GM19397 (cell line): ENCODE measurements around the gene BYSL.

Experiments
- ATAC-seq: cut with Tn5 transposase; IDR thresholded peaks from one replicate; pipeline ENCODE4 v1.9.1; 2021; ENCODE audit warnings: mild to moderate bottlenecking, moderate library complexity; ENCODE audit not compliant: unreplicated experiment

The BYSL gene, protein sequence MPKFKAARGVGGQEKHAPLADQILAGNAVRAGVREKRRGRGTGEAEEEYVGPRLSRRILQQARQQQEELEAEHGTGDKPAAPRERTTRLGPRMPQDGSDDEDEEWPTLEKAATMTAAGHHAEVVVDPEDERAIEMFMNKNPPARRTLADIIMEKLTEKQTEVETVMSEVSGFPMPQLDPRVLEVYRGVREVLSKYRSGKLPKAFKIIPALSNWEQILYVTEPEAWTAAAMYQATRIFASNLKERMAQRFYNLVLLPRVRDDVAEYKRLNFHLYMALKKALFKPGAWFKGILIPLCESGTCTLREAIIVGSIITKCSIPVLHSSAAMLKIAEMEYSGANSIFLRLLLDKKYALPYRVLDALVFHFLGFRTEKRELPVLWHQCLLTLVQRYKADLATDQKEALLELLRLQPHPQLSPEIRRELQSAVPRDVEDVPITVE

DNA sequence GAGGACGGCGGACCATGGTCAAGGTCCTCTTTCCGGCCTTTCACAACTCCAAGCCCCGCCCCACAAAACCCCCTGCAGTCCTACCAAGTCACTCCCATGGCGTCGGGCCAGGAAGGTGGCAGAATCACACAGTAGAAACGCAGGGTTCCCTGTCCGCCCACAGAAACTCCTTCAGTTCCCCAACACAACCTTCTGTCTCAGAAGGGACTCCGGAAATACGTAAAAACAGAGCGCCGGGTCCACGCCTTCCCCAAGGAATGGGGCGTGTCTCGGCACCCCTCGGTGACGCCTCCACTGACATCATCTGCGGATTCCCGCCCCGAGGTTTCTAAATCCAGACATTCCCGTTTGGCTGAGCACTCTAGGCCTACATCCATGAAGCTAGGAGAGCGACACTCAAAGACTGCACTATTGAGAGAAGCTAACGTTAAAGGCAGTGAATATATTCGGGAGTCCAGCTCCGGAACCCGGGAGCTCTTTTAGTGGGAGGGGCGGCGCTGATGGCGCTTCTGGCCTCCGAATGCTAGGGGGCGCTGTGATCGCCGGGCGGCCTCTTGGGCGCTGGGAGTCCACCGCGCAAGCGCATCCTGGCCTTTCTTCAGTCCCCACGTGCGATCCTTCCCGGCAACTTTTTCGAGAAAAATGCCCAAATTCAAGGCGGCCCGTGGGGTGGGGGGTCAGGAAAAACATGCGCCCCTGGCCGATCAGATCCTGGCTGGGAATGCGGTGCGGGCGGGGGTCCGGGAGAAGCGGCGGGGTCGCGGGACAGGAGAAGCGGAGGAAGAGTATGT is at the start of gene BYSL, which contains the start of gene MED20:
Gene BYSL (plus strand): TSS at position 579 of the 791 bp plus-strand sequence. CDS start 64 bp downstream, at position 643.
Gene MED20 (minus strand): TSS at position 219 of the 791 bp plus-strand sequence. CDS start 121 bp downstream, at position 98.
- peak; percentile 88 for ATAC-seq

DNA sequence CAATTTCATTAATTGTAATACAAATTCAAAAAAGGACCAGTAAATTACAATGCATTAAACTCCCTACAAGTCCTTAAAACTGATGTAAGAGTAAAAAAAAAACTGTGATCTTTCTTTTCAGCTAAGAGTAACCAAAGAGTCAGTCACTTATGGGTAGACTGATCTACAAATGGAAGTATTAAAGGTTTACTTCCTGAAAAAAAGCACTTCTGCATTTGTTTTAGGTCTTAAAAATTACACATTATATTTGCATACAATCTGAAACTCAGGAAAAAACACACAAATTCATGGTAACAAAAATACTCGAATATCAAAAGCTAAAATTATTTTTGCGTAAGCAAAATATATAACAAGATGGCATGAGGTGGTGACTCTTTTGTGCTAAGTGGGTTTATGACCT is 49.6 kb upstream of the BYSL start:
- ATAC-seq: no peak

DNA sequence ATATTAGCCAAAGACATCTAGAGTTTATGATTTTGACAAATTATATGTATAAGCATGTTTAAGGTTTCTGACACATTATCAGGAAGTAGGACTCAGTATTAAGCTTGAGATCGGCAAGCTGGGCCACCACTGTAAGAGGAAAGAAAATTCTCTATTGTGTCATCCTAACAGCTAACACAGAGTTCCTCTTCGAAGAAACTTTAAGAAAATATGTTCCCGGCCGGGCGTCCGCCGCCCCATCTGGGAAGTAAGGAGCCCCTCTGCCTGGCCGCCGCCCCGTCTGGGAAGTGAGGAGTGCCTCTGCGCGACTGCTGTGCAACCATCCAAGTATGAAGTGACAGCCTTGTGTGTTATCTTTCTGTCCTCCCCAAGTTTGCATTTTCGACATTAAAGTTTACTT is 49.2 kb upstream of the BYSL start:
- no peak for ATAC-seq

DNA sequence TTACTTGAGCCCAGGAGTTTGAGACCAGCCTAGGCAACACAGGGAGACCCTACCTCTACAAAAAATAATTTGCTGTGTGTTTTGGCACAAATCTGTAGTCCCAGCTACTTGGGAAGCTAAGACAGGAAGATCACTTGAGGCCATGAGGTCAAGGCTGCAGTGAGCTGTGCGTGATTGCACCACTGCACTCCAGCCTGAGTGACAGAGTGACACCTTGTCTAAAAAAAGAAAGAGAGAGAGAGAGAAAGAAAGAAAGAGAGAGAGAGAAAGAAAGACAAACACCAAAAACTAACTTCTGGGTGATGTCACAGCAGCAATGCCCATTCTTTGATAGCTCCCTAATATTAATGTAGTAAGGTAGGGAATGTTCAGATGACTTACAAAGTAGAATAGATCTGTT is 46.6 kb upstream of the BYSL start:
- ATAC-seq: no peak

DNA sequence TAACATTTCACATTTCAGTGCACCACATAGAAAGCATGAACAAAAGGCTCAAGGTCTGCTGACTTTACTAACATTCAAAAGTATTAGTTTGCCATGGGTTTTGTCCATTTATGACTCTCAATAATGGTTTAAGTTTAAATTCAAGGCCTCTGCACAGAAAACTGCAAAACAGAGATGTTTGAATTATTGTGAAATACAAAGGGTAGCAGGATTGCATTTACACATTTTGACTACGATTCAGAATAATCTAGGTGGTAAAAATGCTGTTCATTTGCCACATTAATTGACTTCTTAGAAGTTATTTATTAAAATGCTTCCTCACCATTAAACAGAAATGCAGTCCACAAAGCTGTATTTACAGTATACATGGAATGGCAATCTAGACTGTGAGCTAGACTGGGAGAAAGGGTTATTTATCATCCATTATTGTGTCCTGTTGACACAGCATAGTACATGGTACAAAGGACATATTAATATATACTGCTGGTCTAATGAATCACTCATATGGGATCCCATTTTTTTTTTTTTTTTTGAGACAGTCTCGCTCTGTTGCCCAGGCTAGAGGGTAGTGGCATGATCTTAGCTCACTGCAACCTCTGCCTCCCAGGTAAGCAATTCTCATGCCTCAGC is 44.1 kb upstream of the BYSL start:
- no peak for ATAC-seq

DNA sequence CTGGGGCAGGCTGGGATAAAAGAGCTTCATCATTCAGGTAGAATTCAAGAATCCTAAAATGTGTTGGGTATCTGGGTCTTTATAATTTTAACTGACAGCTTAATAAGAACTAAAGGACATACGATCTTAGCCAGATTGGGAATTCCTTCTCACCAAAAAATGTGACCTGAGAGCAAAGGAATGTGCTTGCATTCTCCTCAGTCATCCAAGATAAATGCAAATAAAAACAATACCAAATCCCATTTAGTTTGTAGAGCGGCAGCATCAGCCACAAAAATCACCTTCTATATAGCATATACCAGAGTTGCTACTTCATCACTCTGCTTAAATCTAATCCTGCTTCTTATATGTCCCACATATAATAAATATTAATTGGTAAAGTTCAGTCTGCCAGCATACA is 43.1 kb upstream of the BYSL start:
- ATAC-seq: no peak

DNA sequence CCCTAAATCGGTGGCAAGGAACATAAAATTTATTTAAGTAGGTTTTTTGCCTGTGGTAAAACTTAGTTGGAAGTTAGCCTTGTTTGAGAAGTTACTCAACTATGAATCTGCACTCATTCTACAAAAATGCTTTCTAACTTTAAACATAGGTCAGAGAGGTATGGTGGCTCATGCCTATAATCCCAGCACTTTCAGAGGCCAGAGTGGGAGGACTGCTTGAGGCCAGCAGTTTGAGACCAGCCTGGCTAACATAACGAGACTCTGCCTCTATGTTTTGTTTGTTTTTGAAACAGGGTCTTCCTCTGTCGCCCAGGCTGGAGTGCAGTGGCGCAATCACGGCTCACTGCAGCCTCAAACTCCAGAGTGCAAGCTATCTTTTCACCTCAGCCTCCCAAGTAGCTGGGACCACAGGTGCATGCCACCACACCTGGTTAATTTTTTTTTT is 42.3 kb upstream of the BYSL start:
- no peak for ATAC-seq

DNA sequence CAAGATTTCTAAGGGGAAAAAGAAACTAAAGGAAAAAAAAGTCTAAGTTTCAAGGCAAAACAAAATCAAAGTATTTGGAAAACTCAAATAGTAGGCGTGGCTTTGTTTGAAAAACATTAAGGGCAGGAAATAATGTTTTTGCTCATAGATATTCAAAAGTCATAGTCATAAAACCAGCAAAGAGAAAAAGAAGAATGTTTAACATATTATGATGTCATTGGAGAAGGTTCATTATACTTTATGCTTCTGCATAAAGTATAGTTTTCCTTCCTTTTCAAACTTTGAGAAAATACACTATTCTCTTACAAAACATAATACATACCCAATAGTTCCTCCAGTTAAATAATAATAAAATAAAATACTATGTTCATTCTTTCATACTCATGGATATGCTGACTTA is 39.8 kb upstream of the BYSL start:
- ATAC-seq: no peak

DNA sequence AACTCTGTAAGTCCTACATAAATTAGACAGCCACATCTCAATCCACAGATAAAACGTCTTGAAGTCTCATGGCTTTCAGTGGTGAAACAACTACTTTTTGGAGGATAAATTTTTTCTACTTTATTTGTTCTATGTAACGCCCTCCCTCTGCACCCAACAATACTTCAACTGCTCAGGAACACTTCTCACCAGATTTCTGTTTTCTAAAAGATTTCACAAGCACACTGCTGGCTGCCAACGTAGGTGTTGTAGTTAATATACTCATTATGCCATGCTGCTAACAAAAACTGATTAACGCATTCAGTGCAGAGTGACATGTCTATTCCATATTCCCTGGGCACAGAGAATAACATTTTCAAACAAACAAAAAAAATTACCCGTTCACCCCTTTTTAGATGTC is 36.3 kb upstream of the BYSL start:
- no peak for ATAC-seq

DNA sequence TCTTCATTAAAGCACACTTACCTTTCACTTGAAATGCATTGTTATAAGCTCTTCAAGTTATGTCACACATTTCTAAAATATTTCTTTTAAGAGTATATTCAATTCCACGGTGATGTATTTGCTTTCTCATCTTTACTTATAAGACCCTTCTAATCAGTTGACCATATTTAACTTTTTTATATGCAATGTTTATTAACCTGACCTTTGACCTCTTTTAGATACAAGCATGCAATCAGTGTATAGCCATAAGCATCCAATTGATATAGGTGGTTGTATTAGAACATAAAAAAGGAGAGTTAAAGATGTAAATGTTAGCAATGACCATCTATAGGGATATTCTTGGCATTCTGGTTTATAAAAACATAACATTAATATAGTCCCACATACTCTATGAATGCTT is 35.4 kb upstream of the BYSL start:
- no peak for ATAC-seq

DNA sequence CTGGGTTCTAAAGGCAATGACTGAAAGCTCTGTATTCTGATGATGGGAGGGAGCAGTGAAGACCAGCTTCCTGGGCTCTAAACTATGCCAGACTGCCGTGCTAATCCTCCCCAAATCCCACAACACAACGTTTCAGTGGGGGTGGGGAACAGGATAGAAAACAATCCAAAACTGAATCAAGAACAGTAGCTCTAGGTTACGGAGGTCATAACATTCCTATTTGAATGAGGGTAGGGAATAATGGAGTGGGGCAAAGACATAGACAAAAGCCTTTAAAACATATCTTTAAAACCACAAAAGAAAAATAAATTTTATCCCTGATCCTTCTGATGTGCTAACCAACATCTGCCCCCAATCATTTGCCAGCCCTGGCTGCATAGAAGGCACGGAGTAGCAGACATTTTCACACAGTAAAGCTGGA is 34.0 kb upstream of the BYSL start:
- no peak for ATAC-seq

DNA sequence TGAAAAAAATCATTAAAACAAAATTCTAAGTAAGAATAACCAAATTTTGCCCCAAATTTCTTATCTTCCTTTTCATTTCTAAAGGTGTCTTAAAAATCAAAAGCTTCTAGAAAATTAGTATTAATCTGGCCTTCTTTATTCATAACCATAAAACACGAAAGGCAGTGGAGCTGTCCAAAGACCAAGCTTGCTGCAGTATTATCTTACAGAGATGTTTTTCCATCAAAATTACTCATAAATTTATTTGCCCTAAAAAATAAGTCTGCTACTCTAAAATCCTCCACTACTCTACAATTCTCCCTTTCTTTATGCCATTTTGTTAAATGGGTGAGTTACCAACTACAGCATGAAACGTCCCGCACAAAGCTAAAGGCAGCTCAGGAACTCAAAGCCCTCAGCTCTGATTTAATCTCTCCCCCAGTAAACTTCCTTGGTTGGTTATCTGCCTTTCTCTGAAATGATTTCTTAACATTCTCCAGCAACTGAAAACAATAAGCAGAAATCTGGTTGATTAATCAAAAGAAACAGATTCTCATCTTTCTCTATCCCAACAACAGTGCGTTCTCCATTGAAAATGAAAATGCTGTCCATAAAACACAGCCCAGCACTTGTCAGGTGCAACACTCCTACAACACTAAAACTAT is 28.3 kb upstream of the BYSL start:
- ATAC-seq: no peak

DNA sequence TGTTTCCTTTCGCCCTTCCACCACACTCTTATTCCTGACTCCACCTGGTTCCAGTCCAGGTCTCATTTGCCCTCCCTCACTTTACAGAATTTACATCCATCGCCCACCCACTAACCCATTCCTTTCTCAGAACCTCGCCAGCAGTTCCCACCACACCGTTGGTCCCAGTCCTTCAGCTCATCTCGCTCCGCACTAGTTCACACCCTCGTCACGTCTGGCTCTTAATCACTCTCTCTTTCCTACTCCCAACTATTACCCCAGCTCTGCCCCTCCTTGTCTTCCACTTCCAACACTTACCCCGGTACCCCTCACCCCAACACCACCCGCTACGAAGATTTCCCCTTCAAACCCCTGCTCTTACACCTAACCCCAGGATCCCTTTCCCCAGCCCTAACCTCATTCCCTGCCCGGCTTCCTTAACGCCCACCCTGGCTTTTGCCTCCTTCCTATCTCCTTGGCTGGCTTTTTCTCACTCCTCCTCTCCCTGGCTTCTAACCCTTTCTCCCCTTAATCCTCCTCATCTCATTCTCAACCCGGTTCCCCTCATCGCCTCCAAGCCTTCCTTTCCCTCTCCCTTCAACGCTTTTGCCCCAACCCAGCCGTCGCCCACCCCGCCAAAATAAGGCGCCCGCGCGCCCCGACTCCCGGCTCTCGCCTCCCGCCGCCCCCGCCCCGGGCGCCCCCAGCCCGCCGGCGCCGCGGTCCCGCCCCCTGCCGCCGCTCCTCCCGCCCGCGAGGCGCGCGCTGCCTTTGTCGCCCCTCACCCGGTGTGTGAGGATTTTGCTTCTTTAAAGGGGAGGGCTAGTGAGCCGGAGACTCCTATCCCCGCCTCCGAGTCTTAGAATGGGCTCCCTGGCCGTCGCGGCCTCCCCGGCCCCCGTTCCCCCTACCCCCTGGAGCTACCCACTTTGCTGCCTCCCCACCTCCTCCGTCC is 26.7 kb upstream of the BYSL start:
- peak; percentile 32 for ATAC-seq

DNA sequence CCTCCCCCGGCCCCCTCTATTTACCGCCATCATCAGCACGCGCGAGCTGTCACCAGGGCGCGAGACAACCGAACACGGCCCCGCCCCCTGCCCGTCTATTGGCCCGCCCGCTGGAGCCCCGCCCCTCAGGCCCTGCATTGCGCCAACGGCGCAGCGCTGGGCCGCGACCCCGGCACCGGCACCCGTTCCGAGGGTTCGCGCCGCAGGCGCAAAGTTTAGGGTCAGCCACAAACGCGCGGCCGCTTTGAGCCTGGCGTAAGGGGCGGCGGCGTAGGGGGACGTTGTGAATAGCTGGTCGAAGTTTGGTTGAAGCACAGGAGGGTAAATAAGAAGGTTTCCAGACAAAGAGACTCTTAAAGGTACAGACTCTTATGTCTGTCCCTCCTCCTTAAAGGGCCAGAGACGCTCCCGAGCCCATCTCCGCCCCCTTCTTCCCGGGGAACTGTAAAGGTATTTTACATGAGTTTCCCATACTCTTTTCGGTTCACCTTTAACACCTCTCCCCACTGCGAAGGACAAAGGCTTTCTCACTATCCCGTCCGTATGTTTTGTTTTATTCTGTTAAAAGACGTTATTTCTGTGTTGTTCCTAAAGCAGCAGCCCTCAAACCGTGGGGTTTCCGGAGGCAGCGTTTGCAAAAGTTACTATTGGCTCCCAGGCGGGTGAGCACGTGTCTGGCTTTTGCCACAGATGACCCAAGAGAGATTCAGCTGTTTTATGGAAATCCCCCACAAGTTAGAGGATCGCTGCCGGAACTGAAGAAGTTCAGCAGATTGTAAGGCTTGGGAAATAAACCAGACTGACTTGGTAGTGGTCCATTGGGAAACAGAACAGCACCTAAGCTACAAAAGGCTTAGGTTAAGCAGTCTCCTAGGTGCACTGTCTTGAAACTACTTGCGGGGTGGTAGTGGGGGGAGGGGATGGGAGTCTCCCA is 25.7 kb upstream of the BYSL start, which contains the start of gene USP49:
Gene USP49 (minus strand): TSS at position 76 of the 934 bp plus-strand sequence. CDS start 88,392 bp downstream, outside the sequence.
- peak; percentile 85 for ATAC-seq

DNA sequence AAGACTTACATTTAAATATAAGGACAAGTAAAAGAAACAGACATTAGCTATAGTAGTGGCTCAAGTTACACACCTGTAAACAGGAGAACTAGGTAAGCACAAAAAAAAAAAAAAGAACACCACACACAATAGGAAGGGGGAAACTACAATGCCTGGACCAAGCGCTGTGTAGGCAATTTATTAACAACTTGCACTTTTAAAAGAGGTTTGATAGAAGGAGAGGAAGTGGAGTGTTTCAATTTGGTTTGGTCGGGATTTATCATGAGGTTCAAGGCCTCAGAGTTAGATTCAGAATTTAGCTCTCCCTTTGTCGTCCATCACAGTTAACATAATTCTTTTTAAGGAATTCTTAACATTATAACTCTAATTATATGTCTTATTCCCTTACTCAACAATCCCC is 25.0 kb upstream of the BYSL start:
- no peak for ATAC-seq

DNA sequence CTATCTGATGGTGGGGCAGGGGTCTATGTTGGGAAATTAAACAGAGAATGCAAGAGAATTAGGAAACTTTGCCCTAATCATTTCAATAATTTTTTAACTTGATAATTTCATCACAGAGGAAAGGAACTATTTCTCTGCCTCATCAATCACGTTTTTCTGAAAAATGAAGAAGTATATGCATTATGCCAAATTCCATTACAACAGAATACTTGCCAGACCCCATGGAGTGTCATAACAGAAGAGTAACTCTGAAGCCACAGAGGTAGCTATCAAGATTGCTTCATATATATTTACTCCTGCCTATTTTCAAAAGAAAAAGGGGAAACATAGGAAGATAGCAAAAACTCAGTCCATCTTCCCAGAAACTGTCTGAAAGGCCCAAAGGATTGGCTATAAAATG is 20.4 kb upstream of the BYSL start:
- no peak for ATAC-seq

DNA sequence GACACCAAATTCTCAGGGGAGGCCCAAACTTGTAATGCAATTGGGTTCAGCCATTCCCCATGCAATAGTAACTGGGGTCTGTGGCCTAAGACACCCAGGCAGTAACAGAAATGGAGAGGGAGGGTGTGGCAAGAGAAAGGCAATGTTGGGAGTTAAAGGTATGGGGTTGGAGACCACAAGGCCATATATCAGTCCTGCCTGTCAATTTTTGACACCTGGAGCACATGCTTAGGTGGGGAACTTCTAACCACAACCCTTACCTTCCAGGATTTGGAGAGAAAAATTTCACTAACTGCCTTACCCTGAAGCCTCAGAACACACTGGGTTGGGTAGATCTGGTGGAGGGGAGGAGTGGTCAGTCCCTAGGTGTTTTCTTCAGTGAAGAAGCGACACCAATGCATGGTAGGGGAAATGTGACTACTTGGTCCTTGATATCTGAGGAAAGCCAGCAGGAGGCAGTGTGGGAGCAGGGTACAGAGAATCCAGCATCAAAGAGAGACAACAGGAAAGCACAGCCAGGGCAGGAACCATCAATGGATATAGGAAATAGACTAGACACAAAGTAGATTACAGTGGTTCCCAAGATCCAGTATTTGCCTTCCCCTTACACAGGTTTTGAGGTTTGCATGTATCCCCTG is 19.3 kb upstream of the BYSL start:
- ATAC-seq: no peak

DNA sequence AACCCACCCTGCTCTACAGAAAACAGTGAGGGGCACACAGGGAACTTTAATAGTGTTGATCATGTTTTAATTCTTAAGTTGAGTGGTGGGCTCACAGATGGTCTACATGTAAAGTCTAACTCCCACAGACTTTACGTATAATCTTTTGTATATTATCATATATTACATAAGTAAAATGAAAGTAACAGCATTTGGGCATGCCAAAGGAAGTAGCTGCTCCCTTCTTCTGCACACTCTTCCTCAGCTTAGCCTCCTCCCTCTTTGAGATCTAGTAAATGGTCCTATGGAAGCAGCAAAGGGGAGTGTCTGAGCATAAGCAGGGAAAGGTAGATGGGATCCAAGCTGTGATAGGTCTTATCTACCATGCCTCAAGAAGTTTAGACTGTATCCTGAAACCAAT is 11.6 kb upstream of the BYSL start:
- ATAC-seq: no peak
